Caco-2 (cell line): ENCODE measurements around the gene ZNF664. TPM values are rescaled to one million over a fixed set of nuclear protein-coding genes. Genes with fewer than 3 reads are reported as not detected.

Experiments
- BruUV-seq: library from RNA; stranded (reverse); fragments of 400-500 nt; replicated peaks from 2 replicates; lab custom pipeline; 2021; lab: Mats Ljungman, UMichigan
- CTCF ChIA-PET: fragments of 300-600 bp; sonication (Branson Sonifier 250); formaldehyde crosslinking; loops from one replicate; lab custom pipeline; 2022; ENCODE audit warnings: antibody characterized with exemption; lab: Charles Lee
- POLR2A ChIA-PET: fragments of 300-600 bp; sonication (Branson Sonifier 250); formaldehyde crosslinking; loops from one replicate; lab custom pipeline; 2022; ENCODE audit warnings: antibody characterized with exemption; lab: Charles Lee
- DNase-seq, 2 experiments: peaks; one replicate each; pipeline versions ENCODE4 v3.0.0 to v3.0.0-alpha.2; 2020 to 2022
- H3K27me3 ChIP-seq: replicated peaks from 2 replicates; pipeline ENCODE4 v1.6.0; 2011; ENCODE audit warnings: low read length; ENCODE audit not compliant: control insufficient read depth, insufficient read depth
- H3K36me3 ChIP-seq: 2 replicates; pipeline ENCODE4 v1.5.1; 2011; ENCODE audit warnings: low read length; ENCODE audit not compliant: control insufficient read depth, insufficient read depth
- H3K4me1 ChIP-seq: fragments of 250-450 bp; sonication (Bioruptor Pico); 2 replicates; pipeline ENCODE4 v1.5.1; 2020; ENCODE audit warnings: mild to moderate bottlenecking
- H3K4me3 ChIP-seq: 2 replicates; pipeline ENCODE4 v1.5.1; 2011; ENCODE audit warnings: low read depth, mild to moderate bottlenecking, control low read depth, low read length
- H3K9me3 ChIP-seq: fragments of 250-450 bp; sonication (Bioruptor Pico); 2 replicates; pipeline ENCODE4 v1.5.1; 2020; ENCODE audit warnings: mild to moderate bottlenecking, moderate library complexity
- H3K27ac Mint-ChIP-seq: one replicate; pipeline ENCODE4 v1.8.0; 2022; ENCODE audit warnings: mixed read lengths; ENCODE audit not compliant: unreplicated experiment
- H3K27me3 Mint-ChIP-seq: one replicate; pipeline ENCODE4 v1.8.0; 2022; ENCODE audit warnings: mixed read lengths; ENCODE audit not compliant: insufficient read depth, unreplicated experiment
- H3K36me3 Mint-ChIP-seq: one replicate; pipeline ENCODE4 v1.8.0; 2022; ENCODE audit warnings: mild to moderate bottlenecking, mixed read lengths; ENCODE audit not compliant: insufficient read depth, unreplicated experiment
- H3K4me1 Mint-ChIP-seq: one replicate; pipeline ENCODE4 v1.8.0; 2022; ENCODE audit warnings: low read depth, mixed read lengths; ENCODE audit not compliant: unreplicated experiment
- H3K4me3 Mint-ChIP-seq: one replicate; pipeline ENCODE4 v1.8.0; 2022; ENCODE audit warnings: mild to moderate bottlenecking, moderate library complexity, mixed read lengths; ENCODE audit not compliant: unreplicated experiment
- H3K9me3 Mint-ChIP-seq: one replicate; pipeline ENCODE4 v1.8.0; 2022; ENCODE audit warnings: mixed read lengths; ENCODE audit not compliant: unreplicated experiment
- CTCF ChIP-seq, 2 experiments: fragments of 200-600 bp in 1 of 2; IDR thresholded peaks; 1 replicate in 1 of 2; 2 replicates in 1 of 2; pipeline versions ENCODE4 v1.5.1 to v1.8.0; 2011 to 2022; ENCODE audit warnings: antibody characterized with exemption in 1 of 2, control low read depth in 1 of 2, inconsistent platforms in 1 of 2, low read depth in 1 of 2, low read length in 1 of 2, mild to moderate bottlenecking in 1 of 2, moderate library complexity in 1 of 2; ENCODE audit not compliant: insufficient read depth in 1 of 2, severe bottlenecking in 1 of 2, unreplicated experiment in 1 of 2
- intact Hi-C: fragments of 100-400 bp; cut with micrococcal nuclease; formaldehyde crosslinking; loops from one replicate; pipeline ENCODE4 v1.10.0; 2022; ENCODE audit not compliant: unreplicated experiment
- total RNA-seq: library from RNA; stranded (reverse); gene quantifications from 2 replicates; pipeline ENCODE4 v1.2.3, GENCODE V29; 2022

Gene ZNF664
- total RNA-seq, 1 experiment from 2014 or later, result 117 TPM

- Histone ChIP-seq H3K4me1 (no peaks in the 10 kb centered on the region), H3K4me3 (no peak overlapping the region), H3K36me3 (peaks cover 6% of the 10 kb centered on the region), H3K27me3 (no peaks in the 10 kb centered on the region), H3K9me3 (no peaks in the 10 kb centered on the region)
- CTCF ChIA-PET, result no interaction called here
- POLR2A ChIA-PET, result no interaction called here
- H3K9me3 Mint-ChIP-seq, result no peaks in the 10 kb centered on the region
- intact Hi-C loops, result no loop called here
- peaks cover 4% of the 10 kb centered on the region for H3K36me3 Mint-ChIP-seq
- H3K27ac Mint-ChIP-seq, result no peak overlapping the region
- H3K4me1 Mint-ChIP-seq, result no peaks in the 10 kb centered on the region
- H3K4me3 Mint-ChIP-seq, result no peak overlapping the region
- DNase-seq, result no peak
- TF ChIP-seq CTCF (IDR thresholded peaks at IDR 0.05; ENCODE audit: insufficient read depth in 1 of 2, low read depth in 1 of 2, low read length in 1 of 2, severe bottlenecking in 1 of 2, unreplicated experiment in 1 of 2), result no peak
- no peaks in the 10 kb centered on the region for H3K27me3 Mint-ChIP-seq
- no TSS peak for BruUV-seq
Observed at GRCh38 chr12:123998991-123999359, 26.0 kb downstream of the ZNF664 start.

GRCh38 chr12:124000111-124000510 is 27.1 kb downstream of the ZNF664 start:
- Mint-ChIP-seq H3K27ac (no peak overlapping the region), H3K4me1 (no peaks in the 10 kb centered on the region), H3K27me3 (no peaks in the 10 kb centered on the region), H3K4me3 (no peak overlapping the region), H3K9me3 (no peaks in the 10 kb centered on the region), H3K36me3 (peaks cover 4% of the 10 kb centered on the region)
- no peak for DNase-seq
- Histone ChIP-seq H3K4me1 (no peaks in the 10 kb centered on the region), H3K4me3 (no peak overlapping the region), H3K27me3 (no peaks in the 10 kb centered on the region), H3K36me3 (peaks cover 6% of the 10 kb centered on the region), H3K9me3 (no peaks in the 10 kb centered on the region)
- TF ChIP-seq CTCF (IDR thresholded peaks at IDR 0.05; ENCODE audit: insufficient read depth in 1 of 2, low read depth in 1 of 2, low read length in 1 of 2, severe bottlenecking in 1 of 2, unreplicated experiment in 1 of 2), result no peak
- ChIA-PET POLR2A (no interaction called here), CTCF (no interaction called here)
- BruUV-seq, result no TSS peak
- intact Hi-C loops, result no loop called here

GRCh38 chr12:124001343-124001742 is 28.3 kb downstream of the ZNF664 start:
- H3K9me3 Mint-ChIP-seq, result no peaks in the 10 kb centered on the region
- H3K4me1 Mint-ChIP-seq, result no peaks in the 10 kb centered on the region
- no TSS peak for BruUV-seq
- no peaks in the 10 kb centered on the region for H3K9me3 ChIP-seq
- peaks cover 11% of the 10 kb centered on the region for H3K36me3 Mint-ChIP-seq
- H3K4me3 ChIP-seq, result no peak overlapping the region
- no peaks in the 10 kb centered on the region for H3K27me3 Mint-ChIP-seq
- peaks cover 6% of the 10 kb centered on the region for H3K36me3 ChIP-seq
- H3K4me1 ChIP-seq, result no peaks in the 10 kb centered on the region
- TF ChIP-seq CTCF (IDR thresholded peaks at IDR 0.05; ENCODE audit: insufficient read depth in 1 of 2, low read depth in 1 of 2, low read length in 1 of 2, severe bottlenecking in 1 of 2, unreplicated experiment in 1 of 2), result no peak
- ChIA-PET CTCF (no interaction called here), POLR2A (no interaction called here)
- H3K4me3 Mint-ChIP-seq, result no peak overlapping the region
- no peak for DNase-seq
- intact Hi-C loops, result no loop called here
- no peaks in the 10 kb centered on the region for H3K27me3 ChIP-seq
- no peak overlapping the region for H3K27ac Mint-ChIP-seq
